GM19043 (cell line): ENCODE results near the gene CDC42EP1.
"Not testable (repeated sequence)": the region's sequence is repeated elsewhere in the genome, so short reads cannot be mapped to it uniquely, and the experiment has no call there.

Experiments used
- ATAC-seq: cut with Tn5 transposase; IDR thresholded peaks from one replicate; pipeline ENCODE4 v1.9.1; 2021; ENCODE audit warnings: low read depth; ENCODE audit not compliant: unreplicated experiment

The CDC42EP1 gene

DNA sequence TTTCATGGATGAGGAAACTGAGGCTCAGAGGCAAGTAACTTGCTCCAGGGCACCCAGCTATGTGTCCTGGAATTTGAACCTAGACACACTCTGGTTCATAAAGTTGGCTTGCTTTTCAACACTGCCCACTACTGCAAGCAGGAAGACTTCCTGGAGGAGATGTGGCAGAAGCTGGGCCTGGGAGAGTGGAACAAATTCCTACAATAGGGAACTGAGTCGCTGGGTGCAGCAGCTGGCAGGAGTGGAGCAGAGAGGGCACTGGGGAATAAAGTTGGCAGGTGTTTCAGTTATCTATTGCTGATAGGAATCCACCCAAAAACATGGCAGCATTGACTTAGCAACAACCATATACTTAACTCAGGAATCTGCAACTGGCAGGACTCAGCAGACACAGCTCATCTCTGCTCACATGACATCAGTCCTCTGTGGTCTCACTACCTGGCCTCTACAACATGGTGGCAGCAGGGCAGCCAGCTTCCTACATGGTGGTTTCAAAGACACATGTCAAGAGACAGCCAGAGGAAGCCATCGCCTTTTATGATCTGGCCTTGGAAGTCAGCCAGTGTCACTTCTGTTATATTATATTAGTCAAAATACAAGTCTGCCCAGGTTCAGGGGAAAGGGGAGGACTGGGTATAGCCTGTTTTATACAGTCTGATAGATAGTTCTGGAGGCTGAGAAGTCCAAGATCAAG is 30.5 kb upstream of the CDC42EP1 start:
- ATAC-seq = no peak

DNA sequence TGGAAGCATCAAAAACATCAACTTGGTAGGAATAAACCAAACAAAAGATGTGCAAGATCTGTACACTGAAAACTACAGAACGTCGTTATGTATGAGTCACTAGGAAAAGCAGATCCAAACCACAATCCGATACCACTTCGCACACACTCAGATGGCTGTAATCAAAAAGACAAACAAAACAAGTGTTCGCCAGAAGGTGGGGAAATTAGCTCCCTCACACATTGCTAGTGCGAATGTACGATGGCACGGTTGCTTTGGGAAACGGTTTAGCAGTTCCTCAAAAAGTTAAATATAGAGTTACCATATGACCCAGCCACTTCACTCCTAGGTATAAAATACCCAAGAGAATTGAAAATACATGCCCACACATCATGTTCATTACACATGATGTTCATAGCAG is 26.3 kb upstream of the CDC42EP1 start:
- ATAC-seq = no peak

DNA sequence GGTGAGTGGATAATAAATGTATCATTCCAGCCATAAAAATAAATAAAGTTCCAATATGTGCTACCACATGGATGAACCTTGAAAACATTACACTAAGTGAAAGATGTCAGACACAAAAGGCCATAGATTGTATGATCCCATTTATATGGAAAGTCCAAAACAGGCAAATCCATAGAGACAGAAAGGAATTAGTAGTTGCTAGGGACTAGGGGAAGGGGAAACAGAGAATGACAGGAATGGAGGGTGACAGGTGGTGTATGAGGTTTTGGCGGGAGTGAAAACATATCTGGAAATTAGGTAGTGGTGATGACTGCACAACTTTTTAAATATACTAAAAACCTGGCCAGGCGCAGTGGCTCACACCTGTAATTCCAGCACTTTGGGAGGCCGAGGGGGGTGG is 25.8 kb upstream of the CDC42EP1 start:
- ATAC-seq = no peak

DNA sequence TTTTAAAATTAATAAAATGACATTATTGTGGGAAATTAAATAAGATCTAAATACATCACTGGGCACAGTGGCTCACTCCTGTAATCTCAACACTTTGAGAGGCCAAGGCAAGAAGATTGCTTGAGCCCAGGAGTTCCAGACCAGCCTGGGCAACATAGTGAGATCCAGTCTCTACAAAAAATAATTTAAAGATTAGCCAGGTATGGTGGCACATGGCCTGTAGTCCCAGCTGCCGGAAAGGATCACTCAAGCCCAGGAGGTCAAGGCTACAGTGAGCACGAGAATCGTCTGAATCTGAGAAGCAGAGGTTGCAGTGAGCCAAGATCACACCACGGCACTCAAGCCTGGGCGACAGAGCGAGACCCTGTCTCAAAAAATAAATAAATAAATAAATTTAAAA is 25.1 kb upstream of the CDC42EP1 start:
- ATAC-seq = no peak

DNA sequence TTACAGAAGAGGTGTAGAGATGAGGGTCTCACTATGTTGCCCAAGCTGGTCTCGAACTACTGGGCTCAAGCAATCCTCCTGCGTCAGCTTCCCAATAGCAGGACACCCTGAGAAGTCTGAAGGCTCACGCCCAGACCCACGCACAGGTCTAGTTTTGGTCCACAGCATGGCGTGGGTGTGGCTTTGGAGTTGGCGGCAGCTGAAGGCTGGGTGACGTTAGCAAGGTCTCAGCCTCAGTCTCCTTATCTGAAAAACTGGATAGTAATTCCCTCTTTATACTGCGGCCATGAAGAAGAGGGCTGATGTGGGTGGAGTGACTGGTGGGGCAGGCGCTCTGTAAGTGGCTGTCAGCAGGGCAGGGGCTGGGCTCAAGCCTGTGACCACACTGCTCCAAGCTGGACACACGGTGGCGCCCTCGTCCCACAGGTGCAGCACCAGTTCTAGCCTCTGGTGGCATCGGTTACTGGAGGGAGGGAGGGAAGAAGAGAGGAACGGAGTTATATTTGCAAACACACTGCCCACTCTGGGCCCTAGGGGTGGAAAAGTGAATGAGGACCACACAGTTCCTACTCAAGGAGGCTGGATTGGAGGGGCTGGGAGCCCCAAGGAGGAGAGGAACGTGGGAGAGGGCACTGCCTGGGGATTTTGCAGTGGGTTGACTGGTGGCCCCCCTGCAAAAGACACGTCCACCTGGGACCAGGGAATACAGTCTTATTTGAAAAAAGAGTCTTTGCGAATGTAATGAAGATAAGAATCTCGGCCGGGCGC is 21.5 kb upstream of the CDC42EP1 start:
- peak; percentile 59 for ATAC-seq

DNA sequence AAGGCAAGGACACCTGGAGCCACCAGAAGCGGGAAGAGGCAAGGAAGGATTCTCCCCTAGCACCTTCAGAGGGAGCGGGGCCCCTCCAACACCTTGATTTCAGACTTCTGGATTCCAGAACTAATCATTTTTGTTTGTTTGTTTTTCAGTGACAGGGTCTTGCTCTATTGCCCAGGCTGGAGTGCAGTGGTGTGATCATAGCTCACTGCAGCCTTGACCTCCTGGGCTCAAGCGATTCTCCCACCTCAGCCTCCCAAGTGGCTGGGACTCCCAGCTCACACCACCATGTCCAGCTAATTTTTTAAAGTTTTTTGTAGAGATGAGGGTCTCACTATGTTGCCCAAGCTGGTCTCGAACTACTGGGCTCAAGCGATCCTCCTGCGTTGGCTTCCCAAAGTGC is 20.5 kb upstream of the CDC42EP1 start:
- ATAC-seq = not testable (repeated sequence)

DNA sequence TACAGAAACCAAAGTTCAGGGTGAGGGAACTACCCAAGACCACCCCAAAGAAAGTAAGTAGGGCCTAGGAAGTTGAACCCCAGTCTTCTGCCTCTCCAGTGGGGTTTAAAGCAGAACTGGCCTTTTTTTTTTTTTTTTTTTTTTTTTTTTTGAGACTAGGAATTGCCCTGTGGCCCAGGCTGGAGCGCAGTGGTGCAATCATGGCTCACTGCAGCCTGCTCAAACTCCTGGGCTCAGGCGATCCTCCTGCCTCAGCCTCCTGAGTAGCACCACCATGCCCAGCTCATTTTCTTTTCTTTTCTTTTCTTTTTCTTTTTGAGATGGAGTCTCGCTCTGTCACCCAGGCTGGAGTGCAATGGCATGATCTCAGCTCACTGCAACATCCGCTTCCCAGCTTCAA is 17.9 kb upstream of the CDC42EP1 start:
- ATAC-seq = not testable (repeated sequence)

DNA sequence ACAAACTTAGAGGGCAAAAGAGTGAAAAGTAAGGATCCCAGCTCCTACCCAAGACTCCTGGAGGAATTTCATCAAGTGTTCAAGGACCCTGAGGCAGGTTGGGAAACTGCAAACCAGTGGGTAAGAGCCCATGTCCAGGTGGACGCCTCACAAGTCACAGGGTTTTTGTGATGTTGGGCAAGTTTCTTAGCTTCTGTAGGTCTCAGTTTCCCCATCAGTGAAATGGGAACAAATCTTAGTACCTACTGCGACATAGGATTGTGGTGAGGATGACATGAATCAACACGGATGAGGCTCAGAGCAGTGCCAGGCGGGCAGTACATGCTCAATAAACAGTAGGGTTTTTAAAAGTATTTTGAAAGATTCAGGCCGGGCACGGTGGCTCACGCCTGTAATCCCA is 17.3 kb upstream of the CDC42EP1 start:
- ATAC-seq = no peak

DNA sequence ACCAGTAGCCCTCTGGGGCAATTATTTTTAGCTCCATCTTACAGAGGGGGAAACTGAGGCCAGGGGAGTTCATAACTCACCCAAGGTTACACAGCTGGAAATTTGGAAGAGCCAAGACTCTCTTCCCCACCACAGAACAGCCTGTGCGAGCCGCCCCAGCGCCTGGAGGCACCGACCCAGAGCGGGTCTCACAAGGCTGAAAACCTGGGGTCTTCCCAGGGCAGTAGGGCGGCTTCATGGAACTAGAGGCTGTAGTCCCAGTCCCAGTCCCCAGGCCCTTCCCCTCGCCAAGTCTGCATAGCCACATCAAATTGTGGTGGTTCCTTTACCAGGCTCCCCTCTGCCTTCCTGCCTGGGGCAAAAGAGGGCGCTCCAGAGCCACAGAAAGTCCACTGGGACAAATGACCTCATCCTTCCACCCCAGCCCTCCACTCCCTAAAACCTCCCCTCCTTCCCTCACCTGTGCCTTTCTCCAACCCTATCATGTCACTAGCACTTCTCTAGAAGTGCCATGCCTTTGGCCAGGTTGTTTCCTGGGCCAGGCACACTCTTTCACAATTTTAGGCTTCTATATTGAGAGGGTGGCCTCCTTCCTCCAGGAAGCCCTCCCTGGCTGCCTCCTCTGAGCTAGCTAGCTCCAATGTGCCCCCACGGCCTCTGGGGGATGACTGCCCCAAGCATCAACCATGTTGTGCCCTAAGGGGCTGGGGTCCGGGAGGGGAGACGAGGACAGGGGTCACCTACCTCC is 15.2 kb upstream of the CDC42EP1 start:
- ATAC-seq = no peak

DNA sequence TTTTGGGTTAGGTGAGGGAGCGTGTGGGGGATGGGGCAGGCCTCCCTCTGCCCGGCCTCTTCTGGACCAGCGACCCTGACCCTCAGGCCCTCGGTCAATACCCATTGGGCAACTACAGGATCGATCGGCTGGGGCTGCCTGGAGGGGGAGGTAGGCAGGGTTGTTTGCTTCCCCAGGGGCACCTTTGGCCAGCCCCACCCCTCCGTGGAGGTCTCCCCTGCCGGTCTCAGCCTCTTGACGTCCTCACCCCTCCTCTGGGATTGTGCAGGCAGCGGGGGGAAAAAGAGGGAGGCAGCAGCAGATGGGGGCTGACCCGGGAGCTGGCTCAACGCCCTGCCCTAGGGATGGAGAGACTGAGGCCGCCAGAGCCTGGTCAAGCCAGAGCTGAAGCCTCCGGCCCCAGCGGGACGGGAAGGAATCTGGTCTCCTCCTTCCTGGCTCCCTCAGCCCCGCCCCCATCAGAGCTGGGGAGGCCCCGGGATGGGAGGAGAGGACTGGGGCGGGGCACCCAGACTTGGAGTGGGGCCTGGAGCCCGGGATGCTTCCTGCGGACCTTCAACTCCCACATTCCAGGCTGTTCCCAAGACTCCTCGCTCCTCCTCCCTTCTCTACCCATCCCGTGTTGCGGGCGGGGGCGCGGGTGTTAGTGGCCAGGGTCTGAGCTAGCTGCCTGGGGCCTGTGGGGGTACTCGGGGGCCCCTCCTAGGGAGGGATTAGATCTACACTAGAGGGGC is 14.4 kb upstream of the CDC42EP1 start:
- ATAC-seq = no peak

DNA sequence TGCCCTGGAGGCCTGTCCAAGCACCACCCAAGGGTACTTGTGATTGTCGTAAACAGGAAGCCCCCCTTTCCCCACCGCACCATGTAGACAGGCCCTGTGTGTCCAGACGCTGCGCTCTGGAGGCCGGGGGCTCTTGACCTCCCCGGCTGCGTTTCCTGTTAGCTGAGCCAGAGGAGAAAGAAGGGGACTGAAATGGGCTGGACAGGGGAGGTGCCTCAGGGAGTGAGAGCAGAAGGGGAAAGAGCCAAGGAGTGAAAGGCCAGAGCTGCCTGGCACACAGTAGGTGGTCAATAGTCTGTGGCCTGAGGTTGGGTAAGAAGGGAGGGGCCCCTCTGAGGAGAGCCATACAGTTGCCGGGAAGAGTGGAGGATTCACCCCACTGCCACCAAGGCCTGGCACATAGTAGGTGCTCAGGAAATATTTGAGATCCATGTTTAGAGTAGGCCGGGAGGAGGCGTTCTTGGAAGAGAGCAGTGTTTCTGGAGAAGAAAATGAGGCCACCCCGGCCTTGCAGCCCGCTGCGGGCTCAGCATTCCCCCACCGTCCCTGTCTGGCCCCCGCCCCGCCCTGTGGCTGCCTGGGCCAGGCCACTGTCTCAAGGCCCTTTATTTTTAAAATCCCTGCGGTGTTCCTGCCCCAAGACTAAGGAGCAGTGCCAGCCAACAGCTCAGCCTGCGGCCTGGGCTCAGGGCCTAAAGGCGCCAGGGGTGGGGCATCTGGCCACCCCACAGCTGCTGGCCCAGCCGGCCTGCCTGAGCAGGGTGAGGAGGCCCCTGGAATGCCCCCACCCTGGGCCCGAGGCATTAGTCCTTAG is 13.6 kb upstream of the CDC42EP1 start:
- ATAC-seq = no peak

DNA sequence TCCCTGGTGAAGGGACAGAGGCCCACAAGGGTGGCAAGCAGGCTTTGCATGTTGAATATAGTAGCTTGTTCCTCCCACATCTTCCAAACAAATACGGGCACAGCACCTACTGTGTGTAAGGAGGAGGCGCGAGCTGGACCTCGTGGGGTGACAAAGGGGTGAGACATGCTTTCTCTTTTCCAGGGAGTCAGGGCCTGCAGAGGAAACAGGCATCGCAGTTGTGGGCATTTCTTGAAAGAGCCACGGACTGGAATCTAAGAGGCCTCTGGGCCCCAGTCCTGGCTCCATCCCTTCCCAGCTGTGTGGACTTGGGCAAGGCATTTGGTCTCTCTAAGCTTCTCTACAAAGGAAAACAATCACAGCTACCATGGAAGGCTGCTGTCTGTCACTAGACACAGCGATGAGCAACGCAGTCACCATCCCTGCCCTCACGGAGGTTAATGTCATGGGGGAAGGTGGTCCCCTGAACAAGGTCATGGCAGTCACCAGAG is 13.0 kb upstream of the CDC42EP1 start:
- no peak for ATAC-seq

DNA sequence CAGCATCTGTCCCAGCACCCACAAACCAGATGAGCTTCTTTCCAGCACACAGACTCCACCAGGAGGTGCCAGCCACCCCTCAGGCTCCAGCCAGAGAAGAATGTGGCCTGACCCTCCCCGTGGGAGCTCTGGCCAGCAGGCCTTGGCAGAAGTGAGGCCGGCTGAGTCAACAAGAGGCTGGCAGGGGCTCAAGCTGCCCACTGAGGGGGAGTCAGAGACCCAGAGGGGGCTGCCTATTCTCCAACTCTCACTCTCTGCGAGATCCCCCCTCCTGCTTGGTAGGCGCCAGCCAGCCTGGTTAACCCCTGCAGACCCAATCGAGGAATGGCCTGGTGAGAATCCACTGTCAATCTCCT is 10.6 kb upstream of the CDC42EP1 start:
- no peak for ATAC-seq

DNA sequence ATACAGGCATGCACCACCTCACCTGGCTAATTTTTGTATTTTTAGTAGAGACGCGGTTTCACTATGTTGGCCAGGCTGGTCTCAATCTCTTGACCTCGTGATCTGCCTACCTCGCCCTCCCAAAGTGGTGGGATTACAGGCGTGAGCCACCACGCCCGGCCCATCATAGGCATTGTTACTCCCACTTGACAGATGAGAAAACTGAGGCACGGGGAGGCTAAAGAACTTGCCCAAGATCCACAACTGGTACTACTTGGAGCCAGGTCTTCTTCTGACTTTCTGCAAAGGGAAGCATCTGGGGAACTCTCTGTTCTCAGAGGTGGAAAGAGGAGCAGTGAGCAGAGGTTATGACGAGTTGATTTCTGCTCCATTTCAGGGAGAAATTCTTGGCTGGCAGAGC is 9.4 kb upstream of the CDC42EP1 start:
- not testable (repeated sequence) for ATAC-seq

DNA sequence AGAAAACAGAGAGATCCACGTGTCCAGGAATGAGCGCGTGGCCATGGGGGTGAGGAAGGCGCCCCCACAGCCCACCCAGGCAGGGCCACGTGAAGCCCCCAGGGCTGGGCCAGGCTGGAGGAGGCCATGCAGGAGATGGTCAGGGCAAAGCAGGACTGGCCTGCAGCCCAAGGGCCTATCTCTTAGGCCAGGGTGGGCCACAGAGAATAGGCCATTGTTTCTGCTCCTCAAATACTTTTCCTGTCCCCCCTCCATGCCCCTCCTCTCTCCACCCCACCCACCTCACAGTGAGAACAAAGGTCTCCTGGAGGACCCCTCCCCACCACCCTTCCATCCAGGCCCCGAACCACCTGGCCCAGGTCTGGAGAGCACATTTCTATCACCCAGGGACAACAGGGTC is 8.3 kb upstream of the CDC42EP1 start:
- no peak for ATAC-seq

DNA sequence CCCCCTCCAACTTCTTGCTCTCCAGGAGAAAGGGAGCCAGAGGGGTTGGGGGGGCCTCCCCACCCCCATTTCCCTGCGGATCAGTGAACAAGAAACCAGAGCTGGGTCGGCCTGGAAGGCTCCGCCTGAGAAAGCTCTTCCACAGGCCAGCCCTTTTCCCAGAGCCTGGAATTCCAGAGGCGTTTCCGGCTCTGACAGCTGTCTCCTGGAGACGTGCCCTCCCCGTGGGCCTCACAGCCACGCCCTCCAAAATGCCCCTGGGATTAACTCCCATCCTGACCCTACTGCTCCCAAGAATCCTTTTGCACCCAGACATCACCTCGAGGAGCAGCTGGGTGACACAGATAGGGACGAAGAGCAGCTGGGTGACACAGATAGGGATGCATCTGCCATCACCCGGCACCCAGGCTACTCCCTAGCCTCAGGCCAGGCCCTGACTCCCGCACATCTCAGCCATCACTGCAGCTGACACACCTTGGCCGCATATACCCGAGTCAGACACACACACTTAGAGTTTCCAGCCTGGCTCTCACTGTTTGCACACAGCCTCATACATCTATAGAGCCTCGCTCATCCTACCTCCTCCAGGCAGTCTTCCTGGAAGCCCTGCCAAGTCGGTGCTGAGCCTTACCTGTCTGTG is 7.6 kb upstream of the CDC42EP1 start:
- ATAC-seq = no peak

DNA sequence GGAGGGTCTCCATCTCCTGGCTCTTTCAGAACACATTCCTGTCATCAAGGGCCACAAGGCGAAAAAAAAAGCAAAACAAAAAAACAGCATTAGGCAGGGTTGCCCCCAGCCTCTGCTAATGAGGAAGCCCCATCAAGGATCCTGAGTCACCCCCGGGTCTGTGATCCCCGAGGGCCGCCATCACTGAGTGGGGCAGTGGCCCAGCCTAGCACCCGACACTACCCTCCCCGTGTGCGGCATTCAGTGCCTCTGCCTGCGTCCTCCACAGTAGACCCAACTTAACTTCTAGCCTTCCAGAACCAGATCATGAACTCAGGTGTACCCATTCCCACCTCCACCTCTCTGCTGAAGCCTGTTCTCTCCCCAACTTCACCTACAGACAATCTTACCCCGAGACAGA is 6.6 kb upstream of the CDC42EP1 start:
- ATAC-seq = no peak

DNA sequence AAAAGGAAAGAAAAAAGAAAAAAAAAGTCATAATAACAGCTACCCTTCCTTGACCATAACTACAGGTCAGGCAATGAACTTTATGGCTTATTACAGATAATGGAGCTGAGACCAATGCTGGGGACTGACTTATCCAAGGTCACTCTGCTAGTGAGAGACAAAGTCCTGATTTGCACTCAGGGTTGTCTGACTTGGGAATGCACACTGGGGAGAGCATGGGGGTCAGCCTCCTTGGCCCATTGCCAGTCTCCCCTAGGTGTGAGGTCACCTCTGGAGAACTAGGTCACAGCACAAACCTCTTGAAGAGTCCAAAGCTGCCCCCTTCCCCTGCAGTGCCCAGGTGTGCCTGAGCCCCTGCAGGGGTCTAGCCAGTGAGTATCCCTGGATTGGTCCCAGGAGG is 5.3 kb upstream of the CDC42EP1 start:
- no peak for ATAC-seq

DNA sequence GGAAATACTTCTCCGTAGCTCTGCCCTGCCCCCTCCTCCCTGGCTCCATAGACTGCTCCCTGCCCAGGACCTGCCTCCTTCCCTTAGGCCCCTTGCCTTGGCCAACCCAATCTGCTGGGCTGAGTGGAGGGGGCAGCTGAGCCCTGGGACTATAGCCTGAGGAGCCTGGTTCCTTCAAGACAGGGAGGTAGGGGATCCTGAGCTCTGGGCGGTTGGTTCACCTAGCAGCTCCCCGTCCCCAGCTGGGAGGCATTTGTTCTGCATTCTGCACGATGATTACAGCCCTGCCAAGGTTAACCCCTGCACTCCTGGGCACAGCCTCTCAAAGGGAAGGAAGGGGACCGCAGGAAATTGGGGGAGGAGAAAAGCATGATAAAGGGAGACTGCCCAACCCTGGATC is 3.6 kb upstream of the CDC42EP1 start:
- no peak for ATAC-seq
